Measurements from ENCODE around the gene TMEM101. TPM values are rescaled to one million over a fixed set of nuclear protein-coding genes. Genes with fewer than 3 reads are reported as not detected.
A peak's percentile ranks its signal among the peaks of the same experiment; 100 is the strongest.

Gene TMEM101
- total and polyA plus RNA-seq, 2 of the 13 experiments (the other 11 are each of a cell fraction or from before 2014, with no cell fraction given) = 72.0 to 100 TPM

GRCh38 chr17:44002141-44002848 lies 12.5 kb downstream of the TMEM101 start (continued):
- TF ChIP-seq NFYB (CRISPR knock-in tag; IDR thresholded peaks at IDR 0.05) = no peak
- TF ChIP-seq JUND (CRISPR knock-in tag; IDR thresholded peaks at IDR 0.05) = peak; percentile 58; the same call in 1 of the 2 replicates
- peak; percentile 64; the same call in 1 of the 2 replicates for TF ChIP-seq KDM5B (CRISPR knock-in tag; IDR thresholded peaks at IDR 0.05; ENCODE audit: borderline replicate concordance)
- TF ChIP-seq MXD1 (CRISPR knock-in tag; IDR thresholded peaks at IDR 0.05) = peak; percentile 31; the same call in 1 of the 2 replicates
- TF ChIP-seq ZNF512B (CRISPR knock-in tag; IDR thresholded peaks at IDR 0.05; ENCODE audit: borderline replicate concordance) = no peak
- TF ChIP-seq ZNF235 (CRISPR knock-in tag; IDR thresholded peaks at IDR 0.05; ENCODE audit: borderline replicate concordance) = no peak
- TF ChIP-seq ZBED4 (CRISPR knock-in tag; IDR thresholded peaks at IDR 0.05; ENCODE audit: borderline replicate concordance) = peak; percentile 16; the same call in 1 of the 2 replicates
- no peak for TF ChIP-seq ELK4 (CRISPR knock-in tag; IDR thresholded peaks at IDR 0.05; ENCODE audit: borderline replicate concordance)
- TF ChIP-seq ZNF737 (CRISPR knock-in tag; IDR thresholded peaks at IDR 0.05; ENCODE audit: borderline replicate concordance) = no peak
- peak; percentile 96 for TF ChIP-seq ZNF3 (CRISPR knock-in tag; IDR thresholded peaks at IDR 0.05)
- TF ChIP-seq ZNF232 (CRISPR knock-in tag; IDR thresholded peaks at IDR 0.05; ENCODE audit: borderline replicate concordance) = 0 out of 2 replicates have a peak, but pooled peaks have one; percentile 45
- 0 out of 2 replicates have a peak, but pooled peaks have one; percentile 32 for TF ChIP-seq POGZ (CRISPR knock-in tag; IDR thresholded peaks at IDR 0.05)
- TF ChIP-seq RARA (CRISPR knock-in tag; IDR thresholded peaks at IDR 0.05) = peak; percentile 93
- TF ChIP-seq HNRNPLL (IDR thresholded peaks at IDR 0.05; ENCODE audit: low read depth, low read length, poor library complexity, severe bottlenecking) = no peak
- no peak for TF ChIP-seq ZNF496 (CRISPR knock-in tag; IDR thresholded peaks at IDR 0.05; ENCODE audit: insufficient replicate concordance)
- TF ChIP-seq ZNF563 (CRISPR knock-in tag; IDR thresholded peaks at IDR 0.05) = 0 out of 2 replicates have a peak, but pooled peaks have one; percentile 10
- 0 out of 2 replicates have a peak, but pooled peaks have one; percentile 21 for TF ChIP-seq SSRP1 (CRISPR knock-in tag; IDR thresholded peaks at IDR 0.05)
- no peak for TF ChIP-seq ZFP90 (CRISPR knock-in tag; IDR thresholded peaks at IDR 0.05; ENCODE audit: borderline replicate concordance)
- TF ChIP-seq ZFY (CRISPR knock-in tag; IDR thresholded peaks at IDR 0.05) = no peak
- TF ChIP-seq FOSL2 (CRISPR knock-in tag; IDR thresholded peaks at IDR 0.05) = peak; percentile 94
- TF ChIP-seq KDM1A (CRISPR knock-in tag; IDR thresholded peaks at IDR 0.05) = peak; percentile 99
- peak; percentile 80; the same call in 1 of the 2 replicates for TF ChIP-seq TGIF2 (CRISPR knock-in tag; IDR thresholded peaks at IDR 0.05)

All from HepG2 (cell line).